ENCODE results near the gene DMD.

- TF ChIP-seq CTCF (IDR thresholded peaks at IDR 0.05) (no peak), POLR2A (IDR thresholded peaks at IDR 0.05) (no peak)
Observed at GRCh38 chrX:32618154-32618553, 593.2 kb downstream of the DMD start.
